SK-N-MC (cell line): ENCODE results near the gene NUMB.

Experiments used
- EZH2 ChIP-seq: fragments of 200-600 bp; sonication (generic); IDR thresholded peaks from one replicate; pipeline ENCODE4 v1.6.1; 2017; ENCODE audit warnings: antibody characterized with exemption
- FOXP2 ChIP-seq: optimal IDR thresholded peaks from 2 replicates; pipeline ENCODE3; 2011; ENCODE audit warnings: mild to moderate bottlenecking, moderate library complexity; ENCODE audit not compliant: insufficient read depth; ENCODE audit errors: extremely low read length, control extremely low read depth
- POLR2AphosphoS5 ChIP-seq: IDR thresholded peaks from 2 replicates; pipeline ENCODE4 v1.6.1; 2012; ENCODE audit warnings: mild to moderate bottlenecking, low read depth, low read length, borderline replicate concordance

- no peak for TF ChIP-seq POLR2AphosphoS5
- no peak for TF ChIP-seq EZH2
- TF ChIP-seq FOXP2 = no peak
Observed at GRCh38 chr14:73241481-73242165, 216.7 kb downstream of the NUMB start.
